AG04450 (cell line): ENCODE data around the gene KRTAP4-4. TPM values are rescaled to one million over a fixed set of nuclear protein-coding genes. Genes with fewer than 3 reads are reported as not detected.

Source experiments
- CTCF ChIA-PET: fragments of 300-600, 350-600 bp; formaldehyde crosslinking; extraction: SDS; loops from one replicate; lab custom pipeline; 2022; ENCODE audit warnings: antibody characterized with exemption, inconsistent platforms; lab: Charles Lee
- POLR2A ChIA-PET: fragments of 350-600 bp; formaldehyde crosslinking; extraction: SDS; loops from one replicate; lab custom pipeline; 2021; ENCODE audit warnings: antibody characterized with exemption, inconsistent platforms; lab: Yijun Ruan, JAX
- DNase-seq: peaks from one replicate; pipeline ENCODE4 v3.0.0-alpha.2; 2011; ENCODE audit warnings: low read depth, low spot score
- H3K27ac ChIP-seq: one replicate; pipeline ENCODE4 v1.5.1; 2012; ENCODE audit warnings: low read depth, low read length, control low read depth
- H3K27me3 ChIP-seq: one replicate; pipeline ENCODE4 v1.6.0; 2012; ENCODE audit warnings: low read length; ENCODE audit not compliant: control insufficient read depth, insufficient read depth
- H3K4me3 ChIP-seq: 2 replicates; pipeline ENCODE4 v1.5.1; 2011; ENCODE audit warnings: mild to moderate bottlenecking, low read depth, low read length, control low read depth
- H3K9me3 ChIP-seq: 2 replicates; pipeline ENCODE4 v1.5.1; 2012; ENCODE audit warnings: low read length; ENCODE audit not compliant: control insufficient read depth, insufficient read depth
- polyA plus RNA-seq: library from polyadenylated mRNA; depleted of rRNA; stranded (reverse); fragments of >200 nt; gene quantifications from 2 replicates; pipeline ENCODE4 v1.2.3, GENCODE V29; 2011
- TF ChIP-seq, protein P1 (sequence below): IDR thresholded peaks from 2 replicates; pipeline ENCODE4 v1.5.1; 2011; ENCODE audit warnings: low read depth, low read length, control low read depth, inconsistent platforms

Gene KRTAP4-4
- polyA plus RNA-seq, 1 experiment, result not detected

DNA sequence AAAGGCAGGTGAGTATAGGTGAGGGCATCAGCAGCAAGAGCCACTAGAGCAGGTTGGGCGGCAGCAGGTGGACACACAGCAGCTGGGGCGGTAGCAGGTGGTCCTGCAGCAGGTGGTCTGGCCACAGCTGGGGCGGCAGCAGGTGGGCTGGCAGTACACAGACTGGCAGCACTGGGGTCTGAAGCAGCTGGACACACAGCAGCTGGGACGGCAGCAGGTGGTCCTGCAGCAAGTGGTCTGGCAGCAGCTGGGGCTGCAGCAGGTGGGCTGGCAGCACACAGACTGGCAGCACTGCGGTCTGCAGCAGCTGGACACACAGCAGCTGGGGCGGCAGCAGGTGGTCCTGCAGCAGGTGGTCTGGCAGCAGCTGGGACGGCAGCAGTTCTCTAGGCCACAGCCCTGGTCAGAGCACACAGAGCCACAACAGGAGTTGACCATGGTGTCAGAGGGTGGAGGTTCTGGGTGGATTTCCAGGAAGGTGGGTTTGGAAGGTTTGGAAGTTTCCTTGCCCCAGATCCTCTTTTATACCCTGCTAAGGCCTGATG lies 17.3 kb upstream of the KRTAP4-4 start, which contains the start of gene KRTAP4-2:
Gene KRTAP4-2, minus strand, starts transcription at position 495 of the 545 bp plus-strand sequence. Its CDS starts 57 bp downstream, at position 438.
- POLR2A ChIA-PET, result no interaction called here
- Histone ChIP-seq H3K27ac (no peak within 1 kb of the TSS), H3K4me3 (no peak within 1 kb of the TSS), H3K9me3 (peaks cover 4% of the 10 kb centered on the region; the same call in 1 of the 2 replicates), H3K27me3 (no peaks in the 10 kb centered on the region)
- DNase-seq, result no peak
- CTCF ChIA-PET, result interaction anchor here (0.7 kb wide), 1 partner anchor 17 kb away, joined by 3 read pairs; no protein-coding TSS in a partner anchor
- TF ChIP-seq, protein P1, sequence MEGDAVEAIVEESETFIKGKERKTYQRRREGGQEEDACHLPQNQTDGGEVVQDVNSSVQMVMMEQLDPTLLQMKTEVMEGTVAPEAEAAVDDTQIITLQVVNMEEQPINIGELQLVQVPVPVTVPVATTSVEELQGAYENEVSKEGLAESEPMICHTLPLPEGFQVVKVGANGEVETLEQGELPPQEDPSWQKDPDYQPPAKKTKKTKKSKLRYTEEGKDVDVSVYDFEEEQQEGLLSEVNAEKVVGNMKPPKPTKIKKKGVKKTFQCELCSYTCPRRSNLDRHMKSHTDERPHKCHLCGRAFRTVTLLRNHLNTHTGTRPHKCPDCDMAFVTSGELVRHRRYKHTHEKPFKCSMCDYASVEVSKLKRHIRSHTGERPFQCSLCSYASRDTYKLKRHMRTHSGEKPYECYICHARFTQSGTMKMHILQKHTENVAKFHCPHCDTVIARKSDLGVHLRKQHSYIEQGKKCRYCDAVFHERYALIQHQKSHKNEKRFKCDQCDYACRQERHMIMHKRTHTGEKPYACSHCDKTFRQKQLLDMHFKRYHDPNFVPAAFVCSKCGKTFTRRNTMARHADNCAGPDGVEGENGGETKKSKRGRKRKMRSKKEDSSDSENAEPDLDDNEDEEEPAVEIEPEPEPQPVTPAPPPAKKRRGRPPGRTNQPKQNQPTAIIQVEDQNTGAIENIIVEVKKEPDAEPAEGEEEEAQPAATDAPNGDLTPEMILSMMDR, result no peak

DNA sequence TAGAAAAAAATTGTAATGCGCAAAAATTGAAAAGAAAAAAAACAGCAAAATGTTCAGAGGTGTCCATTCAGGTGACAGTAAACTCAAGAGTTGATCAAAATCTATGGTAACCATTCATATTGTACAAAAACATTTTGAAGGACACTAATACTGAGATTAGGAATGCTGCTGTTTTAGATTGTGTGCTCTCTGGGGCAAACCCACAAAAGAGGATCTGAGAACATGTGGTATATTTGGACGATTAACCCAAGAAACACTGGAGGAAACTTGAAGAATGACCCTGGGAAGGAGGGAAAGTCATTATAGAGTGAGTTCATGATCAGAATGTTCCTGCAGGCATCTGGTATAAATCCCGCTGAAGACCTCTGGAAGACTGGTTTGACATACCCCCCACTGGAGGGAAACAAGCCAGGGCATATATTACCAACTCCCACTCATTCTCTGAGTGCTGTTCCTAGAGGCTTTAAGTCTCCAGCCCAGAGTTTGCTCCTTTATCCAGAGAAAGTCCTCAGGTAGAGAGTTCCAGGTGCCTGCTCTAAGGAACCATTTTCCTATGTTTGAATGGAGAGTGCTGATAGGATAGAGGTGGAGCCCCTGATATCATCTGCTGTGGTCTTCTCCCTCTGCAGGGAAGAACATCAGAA lies 16.3 kb upstream of the KRTAP4-4 start:
- H3K27ac ChIP-seq, result no peak overlapping the region
- ChIA-PET CTCF (no interaction called here), POLR2A (no interaction called here)
- no peaks in the 10 kb centered on the region for H3K27me3 ChIP-seq
- DNase-seq, result no peak
- TF ChIP-seq, protein P1, result no peak
- H3K4me3 ChIP-seq, result no peak overlapping the region
- peaks cover 4% of the 10 kb centered on the region; the same call in 1 of the 2 replicates for H3K9me3 ChIP-seq

DNA sequence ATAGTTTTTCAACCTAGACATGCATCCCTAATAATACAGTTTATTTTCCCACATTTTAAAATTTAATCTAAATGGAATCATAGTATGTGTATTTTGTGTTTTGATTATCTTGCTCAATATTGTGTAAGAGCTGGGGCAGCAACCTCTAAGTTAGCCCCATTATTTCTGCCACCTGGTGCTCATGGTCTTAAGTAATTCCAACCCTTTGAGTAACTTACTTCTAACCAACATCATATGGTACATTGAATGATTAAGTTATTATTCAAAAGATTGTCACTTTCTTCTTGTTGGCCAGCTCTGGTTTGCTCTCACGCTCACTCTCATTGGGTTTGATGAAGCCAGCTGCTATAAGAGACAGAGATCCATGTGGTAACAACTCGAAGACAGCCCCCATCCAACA lies 11.3 kb upstream of the KRTAP4-4 start:
- Histone ChIP-seq H3K4me3 (no peak overlapping the region), H3K27me3 (no peaks in the 10 kb centered on the region), H3K9me3 (no peaks in the 10 kb centered on the region), H3K27ac (no peak overlapping the region)
- ChIA-PET POLR2A (no interaction called here), CTCF (interaction anchor here (0.9 kb wide), 1 partner anchor 151 kb away, joined by 3 read pairs; no protein-coding TSS in a partner anchor)
- TF ChIP-seq, protein P1, result no peak
- DNase-seq, result peak; percentile 6

DNA sequence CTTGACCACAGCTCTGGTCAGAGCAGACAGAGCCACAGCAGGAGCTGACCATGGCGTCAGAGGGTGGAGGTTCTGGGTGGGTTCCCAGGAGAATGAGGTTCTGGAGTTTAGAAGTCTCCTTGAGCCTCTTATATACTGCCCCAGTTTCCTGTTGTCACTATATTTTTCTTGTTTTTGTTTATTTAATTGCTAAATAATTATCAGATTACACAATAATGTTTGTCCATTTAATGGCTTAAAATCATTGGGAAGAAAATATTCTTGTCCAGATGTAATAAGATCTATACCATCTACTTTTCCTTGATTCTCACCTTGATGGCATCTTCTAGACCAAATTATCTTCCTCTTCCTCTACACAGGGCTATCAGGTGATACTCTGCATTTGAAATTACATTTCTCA lies 7.6 kb upstream of the KRTAP4-4 start, which contains the start of gene KRTAP4-3:
Gene KRTAP4-3, minus strand, starts transcription at position 101 of the 400 bp plus-strand sequence. Its CDS starts 49 bp downstream, at position 52.
- TF ChIP-seq, protein P1, result no peak
- Histone ChIP-seq H3K9me3 (no peaks in the 10 kb centered on the region), H3K27ac (no peak within 1 kb of the TSS), H3K27me3 (no peaks in the 10 kb centered on the region), H3K4me3 (no peak within 1 kb of the TSS)
- DNase-seq, result no peak
- POLR2A ChIA-PET, result no interaction called here
- CTCF ChIA-PET, result no interaction called here

DNA sequence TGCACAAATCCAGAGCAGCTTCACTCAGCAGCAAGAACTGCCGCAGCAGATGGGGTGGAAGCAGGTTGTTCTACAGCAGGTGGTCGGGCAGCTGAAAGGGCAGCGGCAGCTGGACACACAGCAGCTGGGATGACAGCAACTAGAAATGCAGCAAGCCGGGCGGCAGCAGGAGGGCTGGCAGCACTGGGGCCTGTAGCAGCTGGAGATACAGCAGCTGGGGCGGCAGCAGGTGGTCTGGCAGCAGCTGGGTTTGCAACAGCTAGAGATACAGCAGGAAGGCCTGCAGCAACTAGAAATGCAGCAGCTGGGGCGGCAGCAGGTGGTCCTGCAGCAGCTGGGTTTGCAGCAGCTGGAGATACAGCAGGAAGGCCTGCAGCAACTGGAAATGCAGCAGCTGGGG lies 7.0 kb upstream of the KRTAP4-4 start:
- Histone ChIP-seq H3K4me3 (no peak overlapping the region), H3K9me3 (no peaks in the 10 kb centered on the region), H3K27ac (no peak overlapping the region), H3K27me3 (no peaks in the 10 kb centered on the region)
- ChIA-PET CTCF (no interaction called here), POLR2A (no interaction called here)
- DNase-seq, result no peak
- TF ChIP-seq, protein P1, result no peak
